ENCODE data around the gene CLGN.

CLGN gene

DNA sequence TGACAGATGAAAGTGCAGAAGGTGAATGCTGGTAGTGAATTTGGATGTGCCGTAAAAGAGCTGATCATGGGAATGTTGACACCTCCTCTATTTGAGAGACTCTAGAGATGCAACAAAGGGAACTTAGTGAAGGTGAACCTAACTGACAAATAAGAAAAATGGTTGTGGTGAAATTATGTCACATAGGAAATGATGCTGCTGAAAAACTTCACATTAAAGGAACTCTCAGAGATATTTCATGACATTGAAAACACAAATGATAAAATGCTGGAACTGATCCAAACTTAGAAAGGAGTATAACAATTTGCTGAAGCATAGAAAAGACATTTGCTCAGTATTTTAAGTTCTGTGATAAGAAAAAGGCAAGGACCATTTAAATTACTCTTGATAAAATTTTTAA, 38.7 kb upstream of the CLGN start:
- Histone ChIP-seq H3F3A (ENCODE audit: insufficient read depth) (no peaks in the 10 kb centered on the region), H3K27me3 (ENCODE audit: low read length) (no peaks in the 10 kb centered on the region), H3K27ac (ENCODE audit: low read depth, low read length) (no peak overlapping the region), H3K9me2 (replicated peaks; ENCODE audit: insufficient read depth, low read length) (no peaks in the 10 kb centered on the region), H3K9me3 (ENCODE audit: insufficient read depth, low read length) (no peaks in the 10 kb centered on the region), H3K4me2 (ENCODE audit: low read depth, low read length, poor library complexity, severe bottlenecking) (no peak overlapping the region), H3K9ac (ENCODE audit: low read length) (no peak overlapping the region), H3K4me3 (ENCODE audit: insufficient read depth, low read length, poor library complexity, severe bottlenecking) (no peak overlapping the region), H4K20me1 (ENCODE audit: low read depth, low read length) (no peaks in the 10 kb centered on the region), H2AFZ (ENCODE audit: low read depth, low read length, severe bottlenecking) (no peak overlapping the region), H3K36me3 (ENCODE audit: low read length) (no peaks in the 10 kb centered on the region), H3K79me2 (ENCODE audit: insufficient read depth, low read length) (no peaks in the 10 kb centered on the region)
- TF ChIP-seq, protein P1, sequence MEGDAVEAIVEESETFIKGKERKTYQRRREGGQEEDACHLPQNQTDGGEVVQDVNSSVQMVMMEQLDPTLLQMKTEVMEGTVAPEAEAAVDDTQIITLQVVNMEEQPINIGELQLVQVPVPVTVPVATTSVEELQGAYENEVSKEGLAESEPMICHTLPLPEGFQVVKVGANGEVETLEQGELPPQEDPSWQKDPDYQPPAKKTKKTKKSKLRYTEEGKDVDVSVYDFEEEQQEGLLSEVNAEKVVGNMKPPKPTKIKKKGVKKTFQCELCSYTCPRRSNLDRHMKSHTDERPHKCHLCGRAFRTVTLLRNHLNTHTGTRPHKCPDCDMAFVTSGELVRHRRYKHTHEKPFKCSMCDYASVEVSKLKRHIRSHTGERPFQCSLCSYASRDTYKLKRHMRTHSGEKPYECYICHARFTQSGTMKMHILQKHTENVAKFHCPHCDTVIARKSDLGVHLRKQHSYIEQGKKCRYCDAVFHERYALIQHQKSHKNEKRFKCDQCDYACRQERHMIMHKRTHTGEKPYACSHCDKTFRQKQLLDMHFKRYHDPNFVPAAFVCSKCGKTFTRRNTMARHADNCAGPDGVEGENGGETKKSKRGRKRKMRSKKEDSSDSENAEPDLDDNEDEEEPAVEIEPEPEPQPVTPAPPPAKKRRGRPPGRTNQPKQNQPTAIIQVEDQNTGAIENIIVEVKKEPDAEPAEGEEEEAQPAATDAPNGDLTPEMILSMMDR (IDR thresholded peaks at IDR 0.05; ENCODE audit: insufficient read depth, low read length, poor library complexity, severe bottlenecking) = no peak
- no peak for TF ChIP-seq EZH2phosphoT487 (conservative IDR thresholded peaks at IDR 0.05; ENCODE audit: low read length)

DNA sequence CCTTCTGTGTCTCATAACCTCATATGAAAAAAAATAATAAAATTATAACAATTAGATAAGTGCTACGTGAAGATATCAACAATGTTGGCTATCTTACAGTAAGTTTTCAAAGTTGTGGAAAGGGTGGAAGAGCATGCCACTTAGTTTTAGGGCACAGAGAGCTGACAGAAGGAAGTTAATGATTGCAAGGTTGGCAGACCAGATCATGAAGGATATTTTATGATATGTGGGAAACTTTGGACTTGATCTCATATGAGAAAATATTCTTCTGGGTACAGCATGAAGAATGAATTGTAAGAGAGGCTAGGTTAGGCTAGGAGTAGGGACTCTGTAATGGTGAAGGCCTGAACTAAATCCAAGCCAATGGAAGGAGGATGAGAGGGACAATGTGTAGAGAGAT, 36.2 kb upstream of the CLGN start:
- Histone ChIP-seq H3F3A (ENCODE audit: insufficient read depth) (no peaks in the 10 kb centered on the region), H3K9me3 (ENCODE audit: insufficient read depth, low read length) (no peaks in the 10 kb centered on the region), H2AFZ (ENCODE audit: low read depth, low read length, severe bottlenecking) (no peak overlapping the region), H3K9me2 (replicated peaks; ENCODE audit: insufficient read depth, low read length) (no peaks in the 10 kb centered on the region), H3K27ac (ENCODE audit: low read depth, low read length) (no peak overlapping the region), H3K4me3 (ENCODE audit: insufficient read depth, low read length, poor library complexity, severe bottlenecking) (no peak overlapping the region), H3K27me3 (ENCODE audit: low read length) (no peaks in the 10 kb centered on the region), H3K36me3 (ENCODE audit: low read length) (no peaks in the 10 kb centered on the region), H3K9ac (ENCODE audit: low read length) (no peak overlapping the region), H3K79me2 (ENCODE audit: insufficient read depth, low read length) (no peaks in the 10 kb centered on the region), H4K20me1 (ENCODE audit: low read depth, low read length) (no peaks in the 10 kb centered on the region), H3K4me2 (ENCODE audit: low read depth, low read length, poor library complexity, severe bottlenecking) (no peak overlapping the region)
- no peak for TF ChIP-seq EZH2phosphoT487 (conservative IDR thresholded peaks at IDR 0.05; ENCODE audit: low read length)
- TF ChIP-seq, protein P1 (IDR thresholded peaks at IDR 0.05; ENCODE audit: insufficient read depth, low read length, poor library complexity, severe bottlenecking) = no peak

DNA sequence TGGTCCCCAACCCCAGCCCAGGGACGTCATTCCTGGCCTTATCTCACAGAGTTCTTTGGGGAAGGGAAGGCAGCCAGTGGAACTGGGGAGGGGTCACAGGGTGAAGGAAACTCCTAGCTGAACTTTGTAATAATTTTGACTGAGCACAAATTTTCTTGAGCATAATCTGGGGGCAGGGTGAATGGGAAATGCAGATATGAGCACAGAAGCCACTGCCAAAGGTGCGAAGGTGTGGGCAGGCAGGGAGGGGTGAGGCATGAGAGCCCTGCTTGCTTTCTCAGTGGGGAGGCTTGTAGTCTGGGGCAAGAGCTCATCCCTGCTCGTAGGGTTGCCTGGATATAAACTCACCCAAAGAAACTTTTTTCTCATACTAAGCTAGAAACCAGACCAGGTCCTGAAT, 35.7 kb upstream of the CLGN start:
- H3K79me2 ChIP-seq (ENCODE audit: insufficient read depth, low read length) = no peaks in the 10 kb centered on the region
- no peaks in the 10 kb centered on the region for H3K9me2 ChIP-seq (replicated peaks; ENCODE audit: insufficient read depth, low read length)
- no peaks in the 10 kb centered on the region for H3F3A ChIP-seq (ENCODE audit: insufficient read depth)
- no peaks in the 10 kb centered on the region for H3K27me3 ChIP-seq (ENCODE audit: low read length)
- no peak overlapping the region for H3K27ac ChIP-seq (ENCODE audit: low read depth, low read length)
- no peaks in the 10 kb centered on the region for H3K9me3 ChIP-seq (ENCODE audit: insufficient read depth, low read length)
- no peak overlapping the region for H3K4me3 ChIP-seq (ENCODE audit: insufficient read depth, low read length, poor library complexity, severe bottlenecking)
- TF ChIP-seq EZH2phosphoT487 (conservative IDR thresholded peaks at IDR 0.05; ENCODE audit: low read length) = no peak
- TF ChIP-seq, protein P1 (IDR thresholded peaks at IDR 0.05; ENCODE audit: insufficient read depth, low read length, poor library complexity, severe bottlenecking) = no peak
- no peak overlapping the region for H3K4me2 ChIP-seq (ENCODE audit: low read depth, low read length, poor library complexity, severe bottlenecking)
- H4K20me1 ChIP-seq (ENCODE audit: low read depth, low read length) = no peaks in the 10 kb centered on the region
- no peaks in the 10 kb centered on the region for H3K36me3 ChIP-seq (ENCODE audit: low read length)
- H3K9ac ChIP-seq (ENCODE audit: low read length) = no peak overlapping the region
- no peak overlapping the region for H2AFZ ChIP-seq (ENCODE audit: low read depth, low read length, severe bottlenecking)

Data from SU-DHL-6 (cell line).